Stimulated activated CD4-positive, alpha-beta T cell treated with anti-CD3 and anti-CD28 coated beads, Interleukin-15, amount 100 ng/mL, for 48 hours (primary cell): Measurements from ENCODE around the gene MS4A10.
"Not testable (repeated sequence)": the region's sequence is repeated elsewhere in the genome, so short reads cannot be mapped to it uniquely, and the experiment has no call there.

Source experiments
- DNase-seq, 2 donors: peaks; one replicate each; pipeline ENCODE4 v3.0.0-alpha.2; 2020; ENCODE audit warnings: low read depth in 2 of 2

The MS4A10 gene

GRCh38 chr11:60785136-60785535 lies at the start of gene MS4A10:
MS4A10 (plus strand) TSS chr11:60785333; CDS start chr11:60790336, 5,003 bp downstream.
- no peak for DNase-seq

GRCh38 chr11:60739114-60739513 lies 46.0 kb upstream of the MS4A10 start:
- no peak for DNase-seq

GRCh38 chr11:60740573-60740972 lies 44.6 kb upstream of the MS4A10 start:
- no peak for DNase-seq

GRCh38 chr11:60741421-60741820 lies 43.7 kb upstream of the MS4A10 start:
- no peak for DNase-seq

GRCh38 chr11:60743058-60743457 lies 42.1 kb upstream of the MS4A10 start:
- no peak for DNase-seq

GRCh38 chr11:60744114-60744513 lies 41.0 kb upstream of the MS4A10 start:
- no peak for DNase-seq

- no peak for DNase-seq
Observed at GRCh38 chr11:60747359-60747873, 37.7 kb upstream of the MS4A10 start.

- DNase-seq, result no peak
Observed at GRCh38 chr11:60748225-60748624, 36.9 kb upstream of the MS4A10 start.

- no peak for DNase-seq
Observed at GRCh38 chr11:60748821-60749220, 36.3 kb upstream of the MS4A10 start.

- DNase-seq, result no peak
Observed at GRCh38 chr11:60750911-60751310, 34.2 kb upstream of the MS4A10 start.

- DNase-seq, result no peak
Observed at GRCh38 chr11:60753309-60753708, 31.8 kb upstream of the MS4A10 start.

- no peak for DNase-seq
Observed at GRCh38 chr11:60754887-60755286, 30.2 kb upstream of the MS4A10 start.

- no peak for DNase-seq
Observed at GRCh38 chr11:60756307-60757032, 28.7 kb upstream of the MS4A10 start, which contains the start of gene MS4A15. MS4A15 (plus strand) TSS chr11:60756867; CDS start chr11:60763734, 6,867 bp downstream.

GRCh38 chr11:60757231-60757800 lies 27.8 kb upstream of the MS4A10 start:
- DNase-seq, result no peak

- not testable (repeated sequence) for DNase-seq
Observed at GRCh38 chr11:60758671-60759070, 26.5 kb upstream of the MS4A10 start.

- not testable (repeated sequence) for DNase-seq
Observed at GRCh38 chr11:60759438-60760225, 25.5 kb upstream of the MS4A10 start.

GRCh38 chr11:60761436-60762190 lies 23.5 kb upstream of the MS4A10 start:
- no peak for DNase-seq

GRCh38 chr11:60762851-60763691 lies 22.1 kb upstream of the MS4A10 start:
- DNase-seq, result no peak

- DNase-seq, result no peak
Observed at GRCh38 chr11:60763692-60764369, 21.3 kb upstream of the MS4A10 start.

GRCh38 chr11:60764879-60765278 lies 20.3 kb upstream of the MS4A10 start:
- DNase-seq, result no peak
